ENCODE measurements around the gene NFIX. TPM values are rescaled to one million over a fixed set of nuclear protein-coding genes. Genes with fewer than 3 reads are reported as not detected.

NFIX gene
- total RNA-seq, 2 experiments from 2014 or later: 4.7 to 5.0 TPM

DNA sequence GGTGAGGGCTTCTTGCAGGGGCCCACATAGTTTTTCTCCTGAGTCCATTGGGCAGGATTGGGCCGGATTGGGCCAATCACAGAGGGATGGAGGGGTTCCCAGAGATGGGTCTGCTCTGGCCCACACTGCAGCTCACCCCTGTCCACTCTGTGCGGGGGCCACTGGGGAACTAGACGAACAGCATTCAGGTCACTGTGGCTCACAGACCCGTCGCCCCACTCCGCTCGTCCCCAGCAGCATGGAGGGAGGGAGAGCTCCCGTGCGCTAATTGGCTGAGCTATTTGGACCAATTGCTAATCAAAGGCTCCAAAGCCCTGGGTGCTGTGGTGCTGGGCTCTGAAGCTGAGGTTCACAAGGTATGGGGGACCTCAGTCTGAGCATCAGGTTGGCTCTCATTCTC is 134.1 kb downstream of the NFIX start:
- H3K9me3 Mint-ChIP-seq: no peaks in the 10 kb centered on the region
- ATAC-seq: no peak
- peaks cover 42% of the 10 kb centered on the region for H3K4me1 Mint-ChIP-seq (ENCODE audit: low read depth)
- ChIA-PET POLR2A (interaction anchor here (0.8 to 6.6 kb wide), 2 partner anchors 11 to 23 kb away, joined by 3 to 63 read pairs; partner anchors contain the start of genes NACC1 and TRMT1), CTCF (no interaction called here)
- H3K36me3 Mint-ChIP-seq (ENCODE audit: low read depth): peaks cover 15% of the 10 kb centered on the region
- H3K27me3 Mint-ChIP-seq: no peaks in the 10 kb centered on the region
- TF ChIP-seq, protein P1, sequence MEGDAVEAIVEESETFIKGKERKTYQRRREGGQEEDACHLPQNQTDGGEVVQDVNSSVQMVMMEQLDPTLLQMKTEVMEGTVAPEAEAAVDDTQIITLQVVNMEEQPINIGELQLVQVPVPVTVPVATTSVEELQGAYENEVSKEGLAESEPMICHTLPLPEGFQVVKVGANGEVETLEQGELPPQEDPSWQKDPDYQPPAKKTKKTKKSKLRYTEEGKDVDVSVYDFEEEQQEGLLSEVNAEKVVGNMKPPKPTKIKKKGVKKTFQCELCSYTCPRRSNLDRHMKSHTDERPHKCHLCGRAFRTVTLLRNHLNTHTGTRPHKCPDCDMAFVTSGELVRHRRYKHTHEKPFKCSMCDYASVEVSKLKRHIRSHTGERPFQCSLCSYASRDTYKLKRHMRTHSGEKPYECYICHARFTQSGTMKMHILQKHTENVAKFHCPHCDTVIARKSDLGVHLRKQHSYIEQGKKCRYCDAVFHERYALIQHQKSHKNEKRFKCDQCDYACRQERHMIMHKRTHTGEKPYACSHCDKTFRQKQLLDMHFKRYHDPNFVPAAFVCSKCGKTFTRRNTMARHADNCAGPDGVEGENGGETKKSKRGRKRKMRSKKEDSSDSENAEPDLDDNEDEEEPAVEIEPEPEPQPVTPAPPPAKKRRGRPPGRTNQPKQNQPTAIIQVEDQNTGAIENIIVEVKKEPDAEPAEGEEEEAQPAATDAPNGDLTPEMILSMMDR (IDR thresholded peaks at IDR 0.05): no peak
- DNase-seq: no peak
- intact Hi-C loops (cut with micrococcal nuclease): no loop called here
- H3K4me3 Mint-ChIP-seq: no peak overlapping the region
- no peak overlapping the region for H3K27ac Mint-ChIP-seq

DNA sequence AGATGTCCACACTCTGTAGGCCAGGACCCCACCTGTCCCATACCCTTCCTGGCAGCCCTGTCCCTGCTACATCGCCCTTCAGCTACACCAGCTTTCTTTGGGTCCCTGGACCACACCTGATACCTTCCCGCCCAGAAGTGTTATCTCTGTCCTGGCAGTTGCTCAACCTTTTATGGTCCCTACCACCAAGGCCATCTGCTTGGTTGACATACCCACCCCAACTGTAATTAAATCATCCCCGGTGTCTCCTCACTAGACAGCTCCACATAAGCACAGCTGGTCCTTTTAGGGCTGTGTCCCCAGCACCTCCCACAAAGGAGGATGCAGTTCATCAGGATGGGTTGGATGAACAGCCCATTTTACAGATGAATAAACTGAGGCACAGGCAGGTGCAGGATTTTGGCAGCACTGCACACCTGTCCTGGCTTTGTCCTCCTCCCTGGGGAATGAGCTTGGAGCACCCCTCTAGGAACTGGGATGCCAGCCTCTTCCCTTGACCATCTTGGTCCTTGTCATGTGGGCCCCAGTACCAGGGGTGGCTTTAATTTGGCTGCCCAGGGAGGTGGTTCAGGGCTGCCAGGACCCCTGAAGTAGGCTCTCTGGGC is 135.7 kb downstream of the NFIX start:
- Mint-ChIP-seq H3K36me3 (ENCODE audit: low read depth) (peaks cover 19% of the 10 kb centered on the region), H3K27ac (peak overlapping the region; percentile 82), H3K4me1 (ENCODE audit: low read depth) (peaks cover 41% of the 10 kb centered on the region), H3K4me3 (no peak overlapping the region), H3K27me3 (no peaks in the 10 kb centered on the region), H3K9me3 (no peaks in the 10 kb centered on the region)
- CTCF ChIA-PET: interaction anchor here (2.2 kb wide), 1 partner anchor 165 kb away, joined by 8 read pairs; no protein-coding TSS in a partner anchor
- TF ChIP-seq, protein P1 (IDR thresholded peaks at IDR 0.05): no peak
- POLR2A ChIA-PET: interaction anchor here (6.6 kb wide), 1 partner anchor 12 kb away, joined by 63 read pairs; the partner anchor contains the start of genes NACC1 and TRMT1
- intact Hi-C loops (cut with micrococcal nuclease): no loop called here
- DNase-seq (no peak), ATAC-seq (no peak)

DNA sequence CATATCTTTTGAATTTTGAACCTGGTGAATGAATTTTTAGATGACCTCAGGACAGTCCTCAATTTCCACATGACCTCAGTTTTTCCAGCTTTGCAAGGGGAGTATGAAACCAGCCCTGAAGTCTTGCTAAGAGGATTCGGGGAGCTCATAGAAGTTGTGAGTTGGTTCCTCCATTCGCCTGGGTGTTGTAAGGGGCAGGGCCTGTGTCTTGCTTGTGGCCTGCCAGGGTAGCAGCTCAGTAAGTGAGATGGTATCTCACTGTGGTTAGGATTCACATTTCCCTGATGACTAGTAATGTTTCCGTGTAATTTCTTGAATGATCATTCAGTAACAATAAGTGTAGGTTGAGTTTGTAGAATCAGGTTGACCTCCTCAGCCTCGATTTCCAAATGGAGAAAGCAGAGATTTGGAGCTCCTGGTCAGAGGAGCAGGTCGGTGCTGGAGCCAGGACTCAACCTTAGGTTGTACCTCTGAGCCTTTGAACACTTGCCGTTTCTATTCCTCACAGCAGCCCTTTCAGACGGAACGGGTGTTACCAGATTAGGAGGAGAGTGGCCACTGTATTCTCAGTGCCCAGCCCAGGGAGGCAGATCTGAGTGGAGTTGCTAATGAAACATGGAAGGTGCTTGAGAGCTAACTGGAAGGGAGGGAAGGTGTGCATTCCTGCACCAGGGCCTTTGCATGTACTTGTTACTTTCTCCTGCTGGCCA is 137.4 kb downstream of the NFIX start:
- ChIA-PET CTCF (interaction anchor here (0.8 to 2.2 kb wide), 7 partner anchors 9 to 167 kb away, joined by 3 to 8 read pairs (median 5); partner anchors contain the start of genes IER2 and STX10), POLR2A (interaction anchor here (1.2 to 6.6 kb wide), 5 partner anchors 9 to 22 kb away, joined by 3 to 63 read pairs (median 4); partner anchors contain the start of genes NACC1 and TRMT1)
- DNase-seq (peak; percentile 79), ATAC-seq (peak; percentile 96)
- TF ChIP-seq, protein P1 (IDR thresholded peaks at IDR 0.05): no peak
- intact Hi-C loops (cut with micrococcal nuclease): no loop called here
- H3K27me3 Mint-ChIP-seq: no peaks in the 10 kb centered on the region
- H3K9me3 Mint-ChIP-seq: no peaks in the 10 kb centered on the region
- H3K27ac Mint-ChIP-seq: peak overlapping the region; percentile 84
- H3K4me3 Mint-ChIP-seq: peak overlapping the region; percentile 14
- H3K36me3 Mint-ChIP-seq (ENCODE audit: low read depth): peaks cover 32% of the 10 kb centered on the region
- peaks cover 41% of the 10 kb centered on the region for H3K4me1 Mint-ChIP-seq (ENCODE audit: low read depth)

DNA sequence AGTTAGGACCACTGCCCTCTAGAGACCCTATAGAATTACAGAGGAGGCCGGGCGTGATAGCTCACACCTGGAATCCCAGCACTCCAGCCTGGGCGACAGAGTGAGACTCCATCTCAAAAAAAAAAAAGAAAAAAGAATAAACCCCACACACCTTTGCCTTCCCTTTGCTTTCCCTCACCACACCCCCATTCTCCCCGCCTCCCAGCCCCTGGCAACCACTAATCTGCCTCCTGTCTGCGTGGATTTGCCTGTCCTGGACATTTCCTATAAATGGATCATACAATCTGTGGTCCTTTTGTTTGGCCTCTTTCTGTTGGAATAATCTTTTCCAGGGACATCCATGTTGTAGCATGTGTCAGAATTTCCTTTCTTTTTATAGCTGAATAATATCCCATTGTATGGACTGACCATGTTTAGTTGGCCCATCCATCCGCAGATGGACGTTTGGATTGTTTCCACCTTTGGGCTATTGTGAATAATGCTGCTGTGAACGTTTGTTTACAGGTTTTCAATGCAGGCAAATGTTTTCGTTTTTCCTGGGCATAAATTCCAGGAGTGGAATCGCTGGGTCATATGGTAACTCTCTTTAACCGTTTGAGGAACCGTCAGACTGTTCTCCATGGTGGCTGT is 138.1 kb downstream of the NFIX start:
- H3K4me1 Mint-ChIP-seq (ENCODE audit: low read depth): peaks cover 36% of the 10 kb centered on the region
- no peaks in the 10 kb centered on the region for H3K9me3 Mint-ChIP-seq
- DNase-seq: no peak
- intact Hi-C loops (cut with micrococcal nuclease): no loop called here
- TF ChIP-seq, protein P1 (IDR thresholded peaks at IDR 0.05): no peak
- no peak for ATAC-seq
- H3K36me3 Mint-ChIP-seq (ENCODE audit: low read depth): peaks cover 38% of the 10 kb centered on the region
- POLR2A ChIA-PET: interaction anchor here (1.2 to 6.6 kb wide), 5 partner anchors 10 to 21 kb away, joined by 3 to 63 read pairs (median 4); partner anchors contain the start of genes NACC1 and TRMT1
- no peaks in the 10 kb centered on the region for H3K27me3 Mint-ChIP-seq
- CTCF ChIA-PET: interaction anchor here (1.2 to 1.7 kb wide), 3 partner anchors 9 to 29 kb away, joined by 5 read pairs; no protein-coding TSS in a partner anchor
- H3K27ac Mint-ChIP-seq: peak overlapping the region; percentile 84
- no peak overlapping the region for H3K4me3 Mint-ChIP-seq
